Ishikawa (cell line): ENCODE results near the gene P2RY12.

Experiments used
- CEBPB ChIP-seq: IDR thresholded peaks from 2 replicates; pipeline ENCODE4 v1.6.1; 2012
- CREB1 ChIP-seq: IDR thresholded peaks from 2 replicates; pipeline ENCODE4 v1.6.1; 2012; ENCODE audit warnings: low read depth
- EGR1 ChIP-seq: IDR thresholded peaks from 2 replicates; pipeline ENCODE4 v1.6.1; 2012
- EP300 ChIP-seq: IDR thresholded peaks from 2 replicates; pipeline ENCODE4 v1.6.1; 2012; ENCODE audit warnings: borderline replicate concordance
- FOXM1 ChIP-seq: IDR thresholded peaks from 2 replicates; pipeline ENCODE4 v1.6.1; 2012; ENCODE audit warnings: low read depth, borderline replicate concordance
- MAX ChIP-seq: IDR thresholded peaks from 2 replicates; pipeline ENCODE4 v1.6.1; 2012
- NFIC ChIP-seq: IDR thresholded peaks from 2 replicates; pipeline ENCODE4 v1.6.1; 2012
- RAD21 ChIP-seq: IDR thresholded peaks from 2 replicates; pipeline ENCODE4 v1.6.1; 2012; ENCODE audit warnings: low read depth
- TAF1 ChIP-seq: IDR thresholded peaks from 2 replicates; pipeline ENCODE4 v1.6.1; 2012; ENCODE audit warnings: low read depth, mild to moderate bottlenecking
- TCF12 ChIP-seq: IDR thresholded peaks from 2 replicates; pipeline ENCODE4 v1.6.1; 2012; ENCODE audit warnings: low read depth
- TEAD4 ChIP-seq: IDR thresholded peaks from 2 replicates; pipeline ENCODE4 v1.6.1; 2012
- USF1 ChIP-seq: IDR thresholded peaks from 2 replicates; pipeline ENCODE4 v1.6.1; 2012
- YY1 ChIP-seq: IDR thresholded peaks from 2 replicates; pipeline ENCODE4 v1.6.1; 2012; ENCODE audit warnings: low read depth
- ZBTB7A ChIP-seq: IDR thresholded peaks from 2 replicates; pipeline ENCODE4 v1.6.1; 2012; ENCODE audit warnings: low read depth
- TF ChIP-seq, protein P1 (sequence below): IDR thresholded peaks from 2 replicates; pipeline ENCODE4 v1.6.1; 2012; ENCODE audit warnings: low read depth, mild to moderate bottlenecking

The P2RY12 gene

DNA sequence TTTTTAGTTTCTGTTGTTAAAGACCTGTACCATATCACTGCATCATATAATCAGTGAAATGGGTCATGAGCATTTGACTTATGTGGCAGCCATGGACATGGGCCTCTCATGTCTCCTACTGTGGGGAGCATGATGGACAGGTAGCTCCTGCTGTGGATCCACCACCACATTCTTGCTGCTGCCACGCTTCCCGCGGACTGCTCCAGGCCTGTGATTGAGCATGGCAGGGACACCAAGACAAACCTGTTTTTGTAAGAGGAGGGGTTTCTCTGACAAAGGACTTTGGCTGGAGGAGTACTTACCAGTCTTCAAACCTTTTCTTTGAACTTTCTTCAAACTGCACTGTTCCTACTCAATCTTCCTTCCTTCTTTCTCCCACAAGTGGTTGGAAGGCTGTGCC lies 88.3 kb downstream of the P2RY12 start:
- TF ChIP-seq TAF1 (no peak), MAX (no peak), TCF12 (no peak), CREB1 (no peak), FOXM1 (no peak), EP300 (no peak), EGR1 (no peak), NFIC (no peak), USF1 (no peak), ZBTB7A (no peak), YY1 (no peak), CEBPB (no peak), TEAD4 (no peak), RAD21 (no peak)
- TF ChIP-seq, protein P1, sequence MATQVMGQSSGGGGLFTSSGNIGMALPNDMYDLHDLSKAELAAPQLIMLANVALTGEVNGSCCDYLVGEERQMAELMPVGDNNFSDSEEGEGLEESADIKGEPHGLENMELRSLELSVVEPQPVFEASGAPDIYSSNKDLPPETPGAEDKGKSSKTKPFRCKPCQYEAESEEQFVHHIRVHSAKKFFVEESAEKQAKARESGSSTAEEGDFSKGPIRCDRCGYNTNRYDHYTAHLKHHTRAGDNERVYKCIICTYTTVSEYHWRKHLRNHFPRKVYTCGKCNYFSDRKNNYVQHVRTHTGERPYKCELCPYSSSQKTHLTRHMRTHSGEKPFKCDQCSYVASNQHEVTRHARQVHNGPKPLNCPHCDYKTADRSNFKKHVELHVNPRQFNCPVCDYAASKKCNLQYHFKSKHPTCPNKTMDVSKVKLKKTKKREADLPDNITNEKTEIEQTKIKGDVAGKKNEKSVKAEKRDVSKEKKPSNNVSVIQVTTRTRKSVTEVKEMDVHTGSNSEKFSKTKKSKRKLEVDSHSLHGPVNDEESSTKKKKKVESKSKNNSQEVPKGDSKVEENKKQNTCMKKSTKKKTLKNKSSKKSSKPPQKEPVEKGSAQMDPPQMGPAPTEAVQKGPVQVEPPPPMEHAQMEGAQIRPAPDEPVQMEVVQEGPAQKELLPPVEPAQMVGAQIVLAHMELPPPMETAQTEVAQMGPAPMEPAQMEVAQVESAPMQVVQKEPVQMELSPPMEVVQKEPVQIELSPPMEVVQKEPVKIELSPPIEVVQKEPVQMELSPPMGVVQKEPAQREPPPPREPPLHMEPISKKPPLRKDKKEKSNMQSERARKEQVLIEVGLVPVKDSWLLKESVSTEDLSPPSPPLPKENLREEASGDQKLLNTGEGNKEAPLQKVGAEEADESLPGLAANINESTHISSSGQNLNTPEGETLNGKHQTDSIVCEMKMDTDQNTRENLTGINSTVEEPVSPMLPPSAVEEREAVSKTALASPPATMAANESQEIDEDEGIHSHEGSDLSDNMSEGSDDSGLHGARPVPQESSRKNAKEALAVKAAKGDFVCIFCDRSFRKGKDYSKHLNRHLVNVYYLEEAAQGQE: no peak

DNA sequence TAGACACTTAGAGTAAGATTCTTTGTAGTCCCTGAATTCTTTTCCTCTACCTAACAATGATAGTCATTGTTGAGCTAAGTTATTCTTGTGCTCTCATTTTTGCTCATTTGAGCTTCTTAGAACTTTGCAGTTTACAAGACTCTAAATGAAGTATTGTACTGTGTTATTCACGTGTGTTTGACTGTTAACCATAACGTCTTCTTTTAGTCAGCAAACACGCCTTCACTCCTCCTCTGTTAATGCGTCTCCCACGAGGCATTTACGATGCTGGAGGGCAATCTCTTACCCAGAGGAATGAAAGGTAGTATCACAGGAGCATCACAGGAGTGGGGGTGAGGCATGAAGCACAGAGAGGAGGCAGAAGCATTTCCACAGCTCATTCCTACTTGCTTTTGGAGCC lies 91.4 kb downstream of the P2RY12 start:
- TF ChIP-seq TEAD4: no peak
- TF ChIP-seq TAF1: no peak
- no peak for TF ChIP-seq CREB1
- no peak for TF ChIP-seq USF1

GRCh38 chr3:151290673-151291072 lies 93.9 kb downstream of the P2RY12 start:
- TF ChIP-seq RAD21 (peak; percentile 74), USF1 (no peak)

- no peak for TF ChIP-seq USF1
- TF ChIP-seq TEAD4: no peak
- TF ChIP-seq RAD21: no peak
- no peak for TF ChIP-seq ZBTB7A
- TF ChIP-seq CEBPB: no peak
- TF ChIP-seq, protein P1: no peak
- TF ChIP-seq NFIC: no peak
- no peak for TF ChIP-seq EGR1
- TF ChIP-seq YY1: no peak
- no peak for TF ChIP-seq CREB1
- no peak for TF ChIP-seq EP300
- no peak for TF ChIP-seq FOXM1
- TF ChIP-seq TCF12: no peak
- no peak for TF ChIP-seq TAF1
- TF ChIP-seq MAX: no peak
These were observed 95.1 kb downstream of the P2RY12 start for GRCh38 chr3:151289445-151289844.
